HG03097 (cell line): ENCODE measurements around the gene ACSS3.
"Not testable (repeated sequence)": the region's sequence is repeated elsewhere in the genome, so short reads cannot be mapped to it uniquely, and the experiment has no call there.

Experiments
- ATAC-seq: cut with Tn5 transposase; IDR thresholded peaks from one replicate; pipeline ENCODE4 v1.9.1; 2021; ENCODE audit not compliant: unreplicated experiment, low FRiP score

ACSS3 gene, protein sequence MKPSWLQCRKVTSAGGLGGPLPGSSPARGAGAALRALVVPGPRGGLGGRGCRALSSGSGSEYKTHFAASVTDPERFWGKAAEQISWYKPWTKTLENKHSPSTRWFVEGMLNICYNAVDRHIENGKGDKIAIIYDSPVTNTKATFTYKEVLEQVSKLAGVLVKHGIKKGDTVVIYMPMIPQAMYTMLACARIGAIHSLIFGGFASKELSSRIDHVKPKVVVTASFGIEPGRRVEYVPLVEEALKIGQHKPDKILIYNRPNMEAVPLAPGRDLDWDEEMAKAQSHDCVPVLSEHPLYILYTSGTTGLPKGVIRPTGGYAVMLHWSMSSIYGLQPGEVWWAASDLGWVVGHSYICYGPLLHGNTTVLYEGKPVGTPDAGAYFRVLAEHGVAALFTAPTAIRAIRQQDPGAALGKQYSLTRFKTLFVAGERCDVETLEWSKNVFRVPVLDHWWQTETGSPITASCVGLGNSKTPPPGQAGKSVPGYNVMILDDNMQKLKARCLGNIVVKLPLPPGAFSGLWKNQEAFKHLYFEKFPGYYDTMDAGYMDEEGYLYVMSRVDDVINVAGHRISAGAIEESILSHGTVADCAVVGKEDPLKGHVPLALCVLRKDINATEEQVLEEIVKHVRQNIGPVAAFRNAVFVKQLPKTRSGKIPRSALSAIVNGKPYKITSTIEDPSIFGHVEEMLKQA

DNA sequence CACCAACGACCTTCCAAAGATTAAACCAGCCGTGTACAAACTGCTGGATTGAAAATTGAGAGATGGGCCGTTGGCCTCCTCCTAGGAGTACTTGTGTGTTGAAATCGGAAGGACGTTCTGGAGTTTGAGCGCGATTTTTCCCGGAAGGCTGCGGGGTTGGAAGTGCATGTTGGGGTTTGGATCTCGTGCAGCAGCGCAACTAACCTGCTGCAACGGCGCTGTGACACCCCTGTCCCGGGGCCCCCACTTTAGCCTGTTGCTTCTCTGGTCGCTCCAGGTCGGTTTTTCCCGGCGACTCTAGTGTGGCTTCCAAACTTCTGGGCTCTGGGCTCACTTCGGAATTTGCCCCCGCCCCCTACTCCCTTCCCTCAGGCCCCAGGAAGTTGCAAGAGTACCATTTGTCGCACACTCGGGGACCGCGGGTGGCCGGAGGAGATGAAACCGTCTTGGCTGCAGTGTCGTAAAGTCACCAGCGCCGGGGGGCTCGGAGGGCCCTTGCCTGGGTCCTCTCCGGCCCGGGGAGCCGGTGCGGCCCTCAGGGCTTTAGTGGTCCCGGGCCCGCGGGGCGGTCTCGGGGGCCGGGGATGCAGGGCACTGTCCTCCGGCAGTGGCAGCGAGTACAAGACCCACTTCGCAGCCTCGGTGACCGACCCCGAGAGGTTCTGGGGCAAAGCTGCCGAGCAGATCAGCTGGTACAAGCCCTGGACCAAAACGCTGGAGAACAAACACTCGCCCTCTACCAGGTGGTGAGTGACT, at the start of gene ACSS3:
ACSS3 (plus strand) TSS at position 394 of the 756 bp plus-strand sequence; CDS start at position 436, 42 bp downstream.
- ATAC-seq = no peak

DNA sequence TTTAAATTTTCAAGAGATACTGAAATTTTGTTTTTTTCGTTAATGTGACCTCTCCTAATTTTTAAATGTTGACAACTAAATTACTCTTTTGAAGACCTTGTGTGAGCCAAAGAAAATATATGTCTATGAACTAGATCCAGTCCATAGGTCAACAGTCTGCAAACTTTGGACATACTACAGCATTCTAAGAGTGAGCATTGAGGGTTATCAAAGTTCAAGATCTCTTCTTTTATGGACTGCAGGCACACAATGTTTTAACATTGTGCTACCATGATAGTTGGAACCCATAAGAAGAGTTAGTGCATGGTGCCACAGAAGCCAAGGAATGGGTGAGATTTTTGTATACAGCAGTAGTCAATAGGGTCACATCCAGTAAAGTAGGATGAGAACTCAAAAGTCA, 43.0 kb upstream of the ACSS3 start:
- no peak for ATAC-seq

DNA sequence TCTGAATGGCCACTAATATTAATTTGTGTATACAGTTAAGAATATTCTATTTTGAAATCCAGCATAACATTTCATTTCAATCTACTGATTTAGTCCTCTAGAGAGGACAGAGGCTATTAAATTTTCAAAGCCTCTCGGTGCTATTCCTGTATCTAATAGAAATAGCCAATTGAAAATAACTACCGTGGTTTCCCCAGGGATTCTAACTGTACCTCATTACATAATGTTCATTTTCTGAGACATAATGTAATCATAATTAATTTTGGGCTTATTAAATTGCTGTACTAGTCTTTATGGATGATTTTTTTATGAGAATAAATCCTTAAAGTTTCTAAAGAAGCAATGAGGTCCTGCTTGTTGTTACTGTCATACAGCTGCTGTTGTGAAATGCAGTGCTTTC, 38.6 kb upstream of the ACSS3 start:
- ATAC-seq = no peak

DNA sequence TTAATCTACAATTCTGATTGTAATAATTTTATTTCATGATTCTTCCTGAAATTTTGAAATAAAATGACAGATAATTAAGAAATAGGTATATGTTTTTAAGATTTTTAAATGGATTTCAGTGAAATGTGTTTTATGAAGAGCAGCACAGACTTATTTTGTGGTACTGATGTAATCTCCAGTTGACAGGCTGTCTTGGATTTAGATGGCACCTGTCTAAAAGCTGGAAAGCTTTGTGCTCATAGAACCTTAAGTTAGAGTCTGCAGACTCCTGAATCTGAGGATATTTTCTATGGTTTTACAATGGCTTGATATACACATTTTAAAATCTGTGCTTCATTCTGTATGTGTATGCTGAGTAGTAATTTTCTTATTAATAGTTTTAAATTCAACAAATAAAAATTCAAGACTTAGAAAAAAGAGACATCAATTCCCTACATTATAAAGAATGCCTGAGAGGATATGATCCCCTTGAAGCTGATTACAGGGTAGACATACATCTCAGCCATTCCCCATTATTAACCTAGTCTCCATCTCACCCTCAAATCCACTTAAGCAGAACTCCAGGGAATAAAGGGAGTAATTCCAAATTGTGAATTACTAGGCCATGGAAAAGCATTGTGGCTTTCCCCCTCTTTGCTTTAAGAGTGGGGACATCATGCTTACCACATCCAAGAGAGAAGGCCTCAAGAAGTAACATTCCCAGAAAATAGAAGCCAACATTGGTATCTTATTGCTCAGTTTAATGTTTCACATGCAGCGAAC, 33.7 kb upstream of the ACSS3 start:
- no peak for ATAC-seq

DNA sequence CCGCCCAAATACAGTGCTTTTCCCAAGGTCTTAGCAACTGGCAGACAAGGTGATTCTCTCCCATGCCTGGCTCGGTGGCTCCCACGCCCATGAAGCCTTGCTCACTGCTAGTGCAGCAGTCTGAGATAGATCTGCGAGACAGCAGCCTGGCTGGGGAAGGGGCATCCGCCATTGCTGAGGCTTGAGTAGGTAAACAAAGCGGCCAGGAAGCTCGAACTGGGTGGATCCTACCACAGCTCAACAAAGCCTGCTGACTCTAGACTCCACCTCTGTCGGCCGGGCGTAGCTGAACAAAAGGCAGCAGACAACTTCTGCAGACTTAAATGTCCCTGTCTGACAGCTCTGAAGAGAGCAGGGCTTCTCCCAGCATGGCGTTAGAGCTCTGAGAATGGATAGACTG, 12.9 kb upstream of the ACSS3 start:
- ATAC-seq = not testable (repeated sequence)

DNA sequence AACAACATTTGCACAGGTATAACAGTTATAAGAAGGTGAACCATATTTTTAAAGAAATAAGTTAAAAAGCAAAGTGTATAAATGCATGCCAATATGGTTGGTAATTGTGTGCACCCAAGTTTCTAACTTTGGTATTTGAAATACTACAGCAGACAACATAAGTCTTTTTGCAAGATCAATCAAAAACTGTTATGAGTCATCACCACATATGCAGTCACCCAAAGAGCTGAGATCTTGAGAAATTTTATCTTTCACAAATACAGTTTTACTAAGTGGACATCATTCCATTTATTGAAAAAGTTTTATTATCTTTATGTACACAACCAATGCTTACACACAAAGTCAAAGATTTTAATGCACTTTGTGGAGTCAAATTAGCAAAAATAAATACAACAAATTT, 7.0 kb upstream of the ACSS3 start:
- no peak for ATAC-seq

DNA sequence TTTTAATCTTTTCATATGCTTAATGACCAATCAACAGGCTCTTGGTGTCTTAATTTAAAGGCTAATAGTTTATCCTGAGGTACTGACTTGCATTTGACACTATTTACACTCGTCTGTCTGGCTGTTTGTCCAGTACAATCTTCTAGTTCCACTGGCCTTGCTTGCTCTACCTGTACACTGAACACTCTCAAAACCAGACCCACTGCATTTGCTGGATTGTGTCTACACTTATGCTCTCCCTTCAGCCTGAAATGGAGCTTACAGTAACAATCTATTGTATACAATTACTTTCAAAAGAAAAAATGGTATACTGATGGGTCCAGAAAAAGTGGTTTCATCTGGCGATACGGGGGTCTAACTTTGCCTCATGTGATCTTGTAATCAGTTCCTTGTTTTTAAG, 2.3 kb upstream of the ACSS3 start:
- ATAC-seq = no peak

DNA sequence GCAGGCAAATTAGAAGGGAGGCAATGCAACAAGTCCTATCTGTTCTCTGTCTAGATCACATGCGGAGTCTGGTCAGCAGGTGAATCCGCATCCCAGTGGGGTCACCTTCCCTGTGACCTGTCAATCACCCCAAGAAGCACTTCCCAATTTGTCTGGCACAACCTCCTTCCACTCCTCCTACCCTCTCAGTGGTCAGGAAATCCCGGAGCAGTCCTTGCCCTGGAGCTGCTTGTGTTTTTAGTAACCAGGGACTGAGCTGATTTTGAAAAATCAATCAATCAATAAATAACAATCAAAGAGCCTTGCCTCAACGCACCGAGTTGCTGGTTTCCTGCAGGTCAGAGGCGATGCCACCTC, 572 bp upstream of the ACSS3 start:
- no peak for ATAC-seq

DNA sequence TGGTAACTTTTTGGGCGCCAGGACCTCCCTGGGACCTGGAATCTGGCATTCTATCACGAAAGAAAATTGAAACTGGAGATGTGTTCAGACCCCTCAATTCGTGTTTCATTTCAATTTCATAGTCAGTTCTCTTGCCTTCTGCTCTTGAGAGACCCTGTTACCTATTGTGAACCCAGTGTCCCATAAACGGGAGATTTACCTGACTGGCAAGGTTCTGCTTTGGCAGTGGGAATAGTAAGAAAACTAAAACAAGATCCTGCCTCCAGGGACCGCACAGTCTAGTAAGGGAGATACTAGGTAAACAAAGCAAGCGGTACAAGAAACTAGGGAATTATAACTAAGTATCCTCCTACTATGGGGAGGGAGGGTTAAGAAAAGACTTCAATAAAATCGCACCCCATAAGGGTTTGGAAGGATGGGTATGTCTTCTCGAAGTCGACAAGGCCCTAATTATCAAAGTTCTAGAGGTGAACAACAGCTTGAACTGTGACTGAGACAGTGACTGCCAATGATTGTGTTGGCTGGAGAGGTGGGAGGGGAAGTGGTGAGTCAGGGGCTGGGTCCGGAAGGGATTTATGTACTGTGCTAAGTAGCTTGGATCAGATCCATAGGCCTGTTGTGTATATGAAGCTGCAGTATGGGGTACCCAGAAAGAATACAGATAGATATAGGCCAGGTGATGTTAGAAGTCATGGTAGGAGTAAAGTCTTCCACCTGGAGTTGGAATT, 754 bp downstream of the ACSS3 start:
- ATAC-seq = no peak

DNA sequence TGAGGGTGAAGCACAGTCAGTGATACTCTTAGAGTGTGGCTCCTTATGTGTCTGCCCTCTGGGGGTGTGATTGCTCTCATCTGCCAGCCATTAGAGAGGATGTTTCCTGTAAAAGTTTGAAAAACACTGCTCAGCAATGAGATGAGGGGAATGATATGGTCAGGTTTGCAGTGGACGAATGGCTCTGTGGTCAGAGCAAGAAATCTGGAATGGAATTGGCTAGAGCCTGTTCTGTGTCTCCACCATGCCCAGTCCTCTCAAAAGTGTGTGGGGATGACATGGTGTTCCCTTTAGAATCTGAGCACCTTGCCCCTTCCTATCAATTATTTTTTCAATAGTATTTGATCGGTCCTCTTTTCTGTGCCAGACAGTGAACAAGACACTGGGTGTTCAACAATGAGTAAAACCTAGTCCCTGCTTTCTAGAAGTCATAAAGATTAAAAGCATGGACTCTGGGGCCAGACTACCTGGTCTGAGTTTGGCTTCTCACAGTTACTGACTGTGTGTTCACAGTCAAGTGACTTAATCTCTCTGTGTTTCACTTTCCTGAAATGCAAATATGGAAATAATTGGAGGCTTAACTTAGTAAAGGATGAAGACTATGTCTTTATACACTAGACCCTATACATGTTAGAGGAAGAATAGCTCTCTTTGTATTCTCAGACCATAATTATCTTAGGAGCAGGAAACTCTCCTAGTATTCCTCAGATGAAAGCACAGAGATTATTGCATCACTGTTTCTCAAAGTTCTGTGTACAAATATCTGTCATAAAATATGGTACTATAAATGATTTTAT, 1.6 kb downstream of the ACSS3 start:
- ATAC-seq = no peak

DNA sequence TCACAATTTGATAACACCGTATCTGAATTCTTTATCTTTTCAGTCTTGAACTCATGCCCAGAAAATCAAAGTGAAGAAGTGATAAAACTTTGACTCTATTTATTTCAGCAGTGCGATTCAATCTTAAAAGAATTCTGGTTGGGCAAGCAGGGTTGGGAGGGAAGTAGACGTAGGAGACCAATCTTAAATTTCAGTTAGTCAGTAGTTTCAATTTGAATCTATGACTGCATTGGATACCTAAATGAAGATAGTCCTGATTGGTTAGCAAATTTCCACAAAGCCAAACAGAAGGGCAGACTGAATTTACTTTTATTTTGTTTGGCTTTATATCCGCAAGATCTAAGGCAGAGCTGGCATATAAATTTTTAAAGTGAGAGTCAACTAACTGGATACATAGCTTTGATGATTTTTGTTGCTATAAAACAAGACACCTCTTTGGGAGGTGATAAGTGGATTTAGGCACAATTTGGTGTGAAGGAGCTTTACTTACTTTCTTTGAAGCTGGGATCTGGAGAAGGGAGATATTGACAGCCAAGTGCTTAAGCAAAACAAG, 2.6 kb downstream of the ACSS3 start:
- no peak for ATAC-seq

DNA sequence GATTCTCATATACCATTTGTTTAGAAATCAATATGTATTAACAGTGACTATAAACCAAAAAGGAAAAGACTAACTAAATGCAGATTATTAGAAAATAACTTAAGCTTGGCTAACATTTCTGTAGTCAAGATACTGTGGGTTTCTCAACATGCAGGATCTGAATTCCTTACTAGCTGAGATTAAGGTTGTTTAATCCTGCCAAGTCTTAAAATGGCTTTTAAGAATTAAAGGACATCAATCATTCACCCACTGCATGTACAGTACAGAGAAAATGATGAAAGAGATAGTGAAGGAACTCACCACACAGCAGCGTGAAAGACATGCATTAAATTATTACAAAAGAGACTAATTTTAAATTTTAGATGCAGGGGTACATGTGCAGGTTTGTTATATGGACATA, 3.8 kb downstream of the ACSS3 start:
- no peak for ATAC-seq

DNA sequence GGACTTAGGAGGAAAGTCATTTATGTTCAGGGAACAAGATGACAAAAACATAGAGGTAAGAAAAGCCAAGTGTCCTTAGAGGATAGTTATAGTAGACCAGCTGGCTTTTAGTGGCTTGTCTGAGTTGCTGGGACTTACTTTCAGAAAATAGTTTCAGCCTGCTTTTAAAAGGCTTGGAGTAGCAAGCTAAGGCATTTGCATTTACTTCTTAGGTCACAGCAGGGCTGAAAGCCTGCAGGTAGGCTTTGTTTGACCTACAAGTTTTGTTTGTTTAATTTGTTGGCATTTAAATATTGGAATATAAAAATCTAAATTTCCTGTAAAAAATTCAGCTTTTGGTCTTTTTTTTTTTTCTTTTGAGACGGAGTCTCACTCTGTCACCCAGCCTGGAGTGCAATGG, 5.1 kb downstream of the ACSS3 start:
- ATAC-seq = no peak

DNA sequence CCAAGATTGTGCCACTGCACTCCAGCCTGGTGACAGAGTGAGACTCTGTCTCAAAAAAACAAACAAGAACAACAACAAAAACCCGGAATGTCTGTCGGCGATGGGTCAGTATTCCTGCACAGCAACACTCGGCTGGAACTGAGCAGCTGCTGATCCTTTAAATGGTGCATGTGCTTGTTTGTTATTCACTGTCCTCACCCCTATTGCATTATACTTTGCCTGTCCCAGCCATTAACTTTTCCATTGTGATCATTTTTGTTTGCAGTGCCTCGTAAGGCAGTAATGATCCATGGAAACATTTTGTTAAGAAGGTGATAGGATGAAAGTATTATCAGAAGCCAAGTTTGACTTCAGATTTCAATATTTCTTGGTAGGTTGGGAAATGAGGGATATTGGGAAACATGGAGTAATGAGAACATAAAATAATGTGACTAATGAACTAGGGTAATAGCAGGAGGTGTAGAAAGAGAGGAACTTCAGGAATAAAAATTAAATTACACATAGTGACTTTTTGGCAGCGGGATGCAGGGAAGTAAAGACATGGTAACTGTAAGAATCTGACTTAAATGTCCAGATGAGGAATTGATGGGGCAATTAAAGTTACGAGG, 6.1 kb downstream of the ACSS3 start:
- no peak for ATAC-seq

DNA sequence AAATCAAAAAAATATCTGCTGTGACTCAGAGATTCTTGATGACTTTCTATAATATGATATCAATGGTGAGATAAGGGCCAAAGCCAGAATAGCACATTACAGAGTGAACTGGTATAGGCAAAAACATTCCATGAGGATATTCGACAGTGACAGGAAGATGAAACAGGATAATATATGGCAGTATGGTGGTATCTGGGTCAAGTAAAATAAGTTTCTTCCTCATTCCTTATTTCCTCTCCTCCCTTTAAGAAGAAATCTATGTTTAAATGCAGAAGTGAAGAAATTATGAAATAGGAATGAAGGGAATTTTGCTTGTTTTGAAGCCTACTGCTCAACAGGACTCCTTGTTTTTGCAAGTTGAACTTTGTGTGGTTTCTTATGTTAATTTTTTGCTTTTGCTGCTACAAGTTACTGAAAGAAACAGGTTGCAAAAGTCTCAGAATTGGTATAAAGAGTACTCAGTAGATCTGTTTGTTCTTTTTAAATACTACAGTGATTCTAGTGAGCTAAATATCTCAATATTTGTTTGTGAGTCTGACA, 7.0 kb downstream of the ACSS3 start:
- ATAC-seq = no peak

DNA sequence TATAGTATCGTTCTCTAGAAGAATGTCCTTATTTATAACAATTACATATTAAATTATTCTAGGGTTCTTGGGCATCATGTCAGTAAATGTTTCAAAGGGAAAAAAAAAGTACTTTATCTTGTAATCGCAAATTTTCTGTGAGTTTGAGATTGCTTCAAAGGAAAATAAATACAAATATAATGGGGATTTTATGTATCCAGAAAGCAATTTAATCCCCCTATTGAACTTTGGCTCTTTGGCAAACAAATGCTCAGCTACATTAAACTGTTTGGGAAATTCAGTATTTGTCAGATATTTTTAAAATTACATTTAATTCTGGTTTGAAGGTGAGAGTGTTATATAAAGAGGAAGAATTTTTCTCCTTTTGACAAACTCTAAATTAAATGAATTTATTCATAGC, 8.0 kb downstream of the ACSS3 start:
- ATAC-seq = no peak

DNA sequence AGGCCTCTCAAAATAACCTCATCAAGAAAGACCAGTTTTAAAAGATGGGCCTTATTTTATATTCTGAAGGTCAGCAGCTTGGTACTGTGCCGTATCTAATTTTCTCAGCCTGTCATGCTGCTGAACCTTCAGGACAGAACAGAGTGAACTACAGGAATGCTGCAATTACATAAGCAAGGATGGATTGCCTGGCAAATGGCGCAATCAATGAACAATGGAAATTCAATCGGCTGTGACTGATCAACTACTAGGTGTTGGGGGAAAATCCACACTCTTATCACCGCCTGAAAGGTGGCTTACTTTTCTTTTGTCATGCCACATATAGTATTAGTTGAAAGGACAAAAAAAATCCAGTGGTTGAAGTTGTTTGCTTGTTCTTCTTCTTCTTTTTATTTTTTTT, 8.5 kb downstream of the ACSS3 start:
- ATAC-seq = no peak

DNA sequence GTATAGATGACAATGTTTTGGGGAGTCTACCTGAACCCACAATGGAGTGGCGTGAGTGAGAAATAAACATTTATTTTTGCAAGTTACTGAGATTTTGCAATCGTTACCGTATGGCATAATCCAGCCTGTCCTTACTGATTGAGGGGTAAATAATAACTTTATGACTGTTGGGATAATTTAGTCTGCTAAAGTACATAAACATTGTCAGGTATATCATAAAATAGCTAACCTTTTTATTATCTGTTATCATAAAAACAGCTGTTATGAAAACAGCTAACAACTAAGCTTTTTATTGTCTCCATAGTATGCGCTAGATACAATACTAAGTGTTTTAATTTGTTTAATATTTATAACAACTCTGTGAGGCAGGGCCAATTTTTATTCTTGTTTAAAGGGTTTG, 10.3 kb downstream of the ACSS3 start:
- ATAC-seq = no peak
